Measurements from ENCODE around the gene DTNBP1.

DTNBP1 gene

DNA sequence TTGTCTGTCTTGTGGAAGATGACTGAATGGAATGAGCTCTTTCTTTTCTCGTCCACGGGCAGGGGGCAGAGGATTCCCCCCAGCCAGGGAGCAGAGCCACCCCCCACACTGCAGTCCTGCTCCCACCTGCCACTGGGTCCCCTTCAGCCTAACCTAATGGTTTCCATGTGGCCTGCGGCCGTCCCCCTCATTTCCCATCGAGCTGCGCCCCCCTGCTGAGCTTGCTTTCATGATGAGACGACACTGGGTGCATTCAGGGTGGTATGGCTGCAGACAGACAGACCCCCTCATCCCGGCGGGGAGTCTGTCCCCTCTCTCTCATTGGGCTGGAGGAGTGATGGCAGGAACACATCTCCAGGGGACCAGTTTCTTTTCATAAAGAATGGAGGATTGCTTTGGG lies 140.8 kb downstream of the DTNBP1 start:
- no peak overlapping the region for H3K4me3 ChIP-seq (ENCODE audit: low read depth, low read length)
- H3K36me3 ChIP-seq (ENCODE audit: control insufficient read depth, insufficient read depth, low read length), result peaks cover 36% of the 10 kb centered on the region
- H3K27me3 ChIP-seq (ENCODE audit: control insufficient read depth, insufficient read depth, low read length), result no peaks in the 10 kb centered on the region
- H3K4me1 ChIP-seq (ENCODE audit: control insufficient read depth, insufficient read depth, low read length), result no peaks in the 10 kb centered on the region
- no peaks in the 10 kb centered on the region for H3K9me3 ChIP-seq (ENCODE audit: control insufficient read depth, insufficient read depth, low read length)
- no peak overlapping the region for H3K9ac ChIP-seq (ENCODE audit: low read depth, low read length)

DNA sequence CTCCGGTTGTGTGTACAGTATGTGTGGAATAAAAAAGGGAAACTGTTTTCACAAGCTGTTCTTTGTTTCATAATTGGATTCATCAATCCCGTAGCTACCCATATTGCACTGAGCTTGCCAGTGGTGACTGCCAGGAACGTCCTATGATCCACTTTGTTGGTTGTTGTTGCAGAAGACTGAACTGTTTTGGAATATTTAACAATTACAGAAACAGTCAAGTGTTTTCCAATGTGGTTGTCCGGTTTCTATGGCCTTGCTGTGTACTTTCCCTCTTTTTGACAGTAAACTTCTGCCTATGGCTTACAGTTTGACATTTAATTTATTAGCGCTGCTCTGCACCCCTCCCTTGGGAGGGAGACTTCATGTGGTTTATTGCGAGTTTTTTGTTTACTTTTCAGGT lies 141.2 kb downstream of the DTNBP1 start:
- H3K4me1 ChIP-seq (ENCODE audit: control insufficient read depth, insufficient read depth, low read length), result no peaks in the 10 kb centered on the region
- no peaks in the 10 kb centered on the region for H3K9me3 ChIP-seq (ENCODE audit: control insufficient read depth, insufficient read depth, low read length)
- no peak overlapping the region for H3K4me3 ChIP-seq (ENCODE audit: low read depth, low read length)
- peaks cover 40% of the 10 kb centered on the region for H3K36me3 ChIP-seq (ENCODE audit: control insufficient read depth, insufficient read depth, low read length)
- H3K9ac ChIP-seq (ENCODE audit: low read depth, low read length), result no peak overlapping the region
- H3K27me3 ChIP-seq (ENCODE audit: control insufficient read depth, insufficient read depth, low read length), result no peaks in the 10 kb centered on the region

DNA sequence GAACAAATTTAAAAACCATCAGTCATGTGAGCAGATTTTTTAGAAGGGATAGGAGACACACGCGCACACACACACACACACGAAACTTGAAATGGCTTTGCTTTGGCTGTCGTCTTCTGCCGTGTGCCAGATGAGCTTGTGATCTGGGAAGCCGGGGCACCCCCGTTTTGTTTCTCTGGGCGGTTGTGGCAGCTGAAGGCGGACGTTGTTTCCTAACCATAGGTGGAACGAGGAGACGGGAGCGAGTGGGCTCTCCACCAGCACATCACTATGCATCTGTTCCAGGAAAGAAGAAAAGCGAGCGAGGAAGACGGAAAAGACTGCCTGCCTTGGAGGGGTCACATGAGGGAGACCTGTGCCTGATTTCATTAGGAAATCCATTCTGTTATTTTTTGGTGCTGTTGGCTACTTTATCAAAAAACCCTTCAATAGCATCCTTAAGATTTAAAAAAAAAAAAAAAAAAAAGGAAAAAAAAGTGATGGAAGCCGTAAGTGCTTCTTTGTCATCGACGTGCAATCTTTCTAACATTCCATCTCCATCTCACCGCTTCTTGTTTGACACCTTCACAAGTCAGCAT lies 142.1 kb downstream of the DTNBP1 start:
- peaks cover 47% of the 10 kb centered on the region for H3K36me3 ChIP-seq (ENCODE audit: control insufficient read depth, insufficient read depth, low read length)
- H3K9me3 ChIP-seq (ENCODE audit: control insufficient read depth, insufficient read depth, low read length), result no peaks in the 10 kb centered on the region

DNA sequence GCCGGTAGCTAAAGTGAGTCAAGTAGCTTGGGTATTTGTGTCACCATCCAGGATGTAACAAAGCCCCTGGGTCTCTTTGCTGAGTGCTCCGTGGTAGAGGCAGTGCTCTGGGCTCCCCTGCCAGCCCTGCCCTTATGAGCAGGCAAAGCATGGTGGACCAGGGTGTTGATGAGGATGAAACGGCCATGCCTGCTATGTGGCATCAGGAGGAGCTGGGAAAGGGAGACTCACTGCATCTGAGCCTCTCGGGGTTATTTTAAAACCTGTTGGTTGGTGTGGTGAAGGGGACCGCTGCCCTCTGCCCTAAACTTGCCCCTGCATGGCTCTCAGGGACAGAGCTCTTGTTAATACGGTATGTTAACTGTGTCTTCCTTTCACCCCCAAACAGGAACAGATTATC lies 143.1 kb downstream of the DTNBP1 start:
- H3K4me1 ChIP-seq (ENCODE audit: control insufficient read depth, insufficient read depth, low read length), result no peaks in the 10 kb centered on the region
- H3K36me3 ChIP-seq (ENCODE audit: control insufficient read depth, insufficient read depth, low read length), result peaks cover 55% of the 10 kb centered on the region
- H3K9ac ChIP-seq (ENCODE audit: low read depth, low read length), result no peak overlapping the region
- H3K4me3 ChIP-seq (ENCODE audit: low read depth, low read length), result no peak overlapping the region
- no peaks in the 10 kb centered on the region for H3K27me3 ChIP-seq (ENCODE audit: control insufficient read depth, insufficient read depth, low read length)
- H3K9me3 ChIP-seq (ENCODE audit: control insufficient read depth, insufficient read depth, low read length), result no peaks in the 10 kb centered on the region

More for the DNA sequence above, 142.1 kb downstream of the DTNBP1 start:
- H3K4me1 ChIP-seq (ENCODE audit: control insufficient read depth, insufficient read depth, low read length), result no peaks in the 10 kb centered on the region
- H3K9ac ChIP-seq (ENCODE audit: low read depth, low read length), result no peak overlapping the region
- no peak overlapping the region for H3K4me3 ChIP-seq (ENCODE audit: low read depth, low read length)
- no peaks in the 10 kb centered on the region for H3K27me3 ChIP-seq (ENCODE audit: control insufficient read depth, insufficient read depth, low read length)

DNA sequence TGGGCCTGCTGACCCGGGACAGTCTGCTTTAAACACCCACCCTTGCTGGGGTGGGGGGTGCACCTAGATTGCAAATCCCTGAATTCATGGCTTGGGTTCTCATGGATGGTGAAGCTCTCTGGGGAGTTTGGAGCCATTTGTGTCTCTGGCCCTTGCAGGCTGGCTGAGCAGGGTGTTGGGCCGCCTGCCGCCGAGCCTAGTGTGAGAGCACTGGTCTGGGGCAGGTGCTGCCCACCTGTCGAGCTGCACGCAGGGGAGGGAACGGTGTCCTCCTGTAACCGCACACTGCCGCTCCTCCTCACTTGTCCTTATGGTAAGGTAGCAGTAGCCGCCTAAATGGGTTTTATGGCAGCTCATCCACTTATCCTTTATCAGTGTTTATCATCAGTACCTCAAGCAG lies 143.9 kb downstream of the DTNBP1 start:
- no peaks in the 10 kb centered on the region for H3K4me1 ChIP-seq (ENCODE audit: control insufficient read depth, insufficient read depth, low read length)
- no peaks in the 10 kb centered on the region for H3K9me3 ChIP-seq (ENCODE audit: control insufficient read depth, insufficient read depth, low read length)
- H3K9ac ChIP-seq (ENCODE audit: low read depth, low read length), result no peak overlapping the region
- H3K27me3 ChIP-seq (ENCODE audit: control insufficient read depth, insufficient read depth, low read length), result no peaks in the 10 kb centered on the region
- H3K36me3 ChIP-seq (ENCODE audit: control insufficient read depth, insufficient read depth, low read length), result peaks cover 63% of the 10 kb centered on the region
- H3K4me3 ChIP-seq (ENCODE audit: low read depth, low read length), result no peak overlapping the region

DNA sequence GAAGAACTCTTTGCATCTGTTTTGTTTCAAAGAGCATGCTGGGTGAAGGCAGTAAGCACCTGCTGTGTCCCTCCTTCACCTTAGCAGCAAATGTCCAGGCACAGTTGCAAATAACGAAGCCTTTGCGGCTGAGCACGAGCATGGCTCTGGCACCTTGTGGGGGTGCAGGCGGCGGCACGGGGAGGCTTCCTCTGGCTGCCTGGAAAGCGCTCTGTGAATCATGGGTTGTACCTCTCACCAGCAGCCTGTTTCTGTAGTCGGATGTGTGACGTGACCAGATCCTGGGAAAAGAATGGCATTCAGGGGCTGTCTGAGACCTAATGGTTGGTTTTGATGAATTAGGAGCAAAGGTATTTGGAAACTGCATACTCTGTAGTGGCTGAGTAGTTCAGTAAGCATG lies 144.8 kb downstream of the DTNBP1 start:
- Histone ChIP-seq H3K4me3 (ENCODE audit: low read depth, low read length) (no peak overlapping the region), H3K4me1 (ENCODE audit: control insufficient read depth, insufficient read depth, low read length) (no peaks in the 10 kb centered on the region), H3K36me3 (ENCODE audit: control insufficient read depth, insufficient read depth, low read length) (peaks cover 71% of the 10 kb centered on the region), H3K9me3 (ENCODE audit: control insufficient read depth, insufficient read depth, low read length) (no peaks in the 10 kb centered on the region), H3K27me3 (ENCODE audit: control insufficient read depth, insufficient read depth, low read length) (no peaks in the 10 kb centered on the region), H3K9ac (ENCODE audit: low read depth, low read length) (no peak overlapping the region)

DNA sequence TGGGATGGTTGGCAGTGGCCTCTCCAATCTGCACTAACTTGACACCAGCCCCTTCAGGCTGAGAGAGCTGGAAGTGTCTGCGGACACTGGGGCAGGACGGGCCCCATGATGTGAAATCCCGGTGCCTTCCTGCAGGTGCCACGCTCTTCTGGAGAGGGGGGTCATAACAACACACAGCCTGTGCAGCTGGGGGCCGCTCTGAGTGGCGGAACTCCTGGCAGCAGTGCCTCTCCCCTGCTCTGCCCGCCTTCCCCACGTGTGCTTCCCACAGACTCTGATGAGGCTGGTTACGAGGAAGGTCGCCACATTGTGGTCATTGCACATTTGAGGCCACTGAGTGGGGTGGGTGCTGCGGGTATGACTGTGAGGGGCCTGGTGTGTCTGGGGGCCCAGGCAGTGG lies 145.2 kb downstream of the DTNBP1 start:
- no peaks in the 10 kb centered on the region for H3K4me1 ChIP-seq (ENCODE audit: control insufficient read depth, insufficient read depth, low read length)
- H3K4me3 ChIP-seq (ENCODE audit: low read depth, low read length), result no peak overlapping the region
- no peaks in the 10 kb centered on the region for H3K27me3 ChIP-seq (ENCODE audit: control insufficient read depth, insufficient read depth, low read length)
- no peaks in the 10 kb centered on the region for H3K9me3 ChIP-seq (ENCODE audit: control insufficient read depth, insufficient read depth, low read length)
- H3K36me3 ChIP-seq (ENCODE audit: control insufficient read depth, insufficient read depth, low read length), result peaks cover 76% of the 10 kb centered on the region
- H3K9ac ChIP-seq (ENCODE audit: low read depth, low read length), result no peak overlapping the region

DNA sequence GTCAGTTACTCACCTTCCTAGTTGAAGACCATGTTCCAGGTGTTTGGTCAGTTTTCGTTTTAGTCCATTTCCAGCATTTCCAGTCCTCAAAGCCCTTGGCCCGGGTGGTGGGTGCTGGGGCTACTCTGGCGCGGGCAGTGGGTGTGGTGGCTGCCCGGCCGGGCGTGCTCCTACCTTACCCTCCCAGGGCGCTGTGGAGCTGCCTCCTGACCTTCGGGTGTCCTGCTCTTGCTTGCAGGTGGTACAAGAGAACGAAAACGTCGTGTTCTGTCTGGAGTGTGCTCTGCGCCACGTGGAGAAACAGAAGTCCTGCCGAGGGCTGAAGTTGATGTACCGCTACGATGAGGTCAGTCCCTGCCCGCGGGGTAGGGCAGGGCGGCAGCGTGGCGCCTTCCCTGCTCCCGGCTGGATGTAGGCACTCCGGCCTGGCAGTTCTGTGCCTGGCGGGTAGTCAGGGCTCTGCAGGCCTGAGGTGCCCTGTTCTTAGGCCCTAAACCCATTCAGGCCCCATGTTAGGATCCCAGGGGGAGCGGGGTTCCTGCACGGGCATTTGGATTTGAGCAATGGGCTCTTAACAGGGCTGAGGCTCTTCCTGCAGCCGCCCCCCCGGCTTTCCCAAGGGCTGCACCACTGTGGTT lies 145.8 kb downstream of the DTNBP1 start:
- H3K36me3 ChIP-seq (ENCODE audit: control insufficient read depth, insufficient read depth, low read length), result peaks cover 80% of the 10 kb centered on the region
- H3K9ac ChIP-seq (ENCODE audit: low read depth, low read length), result no peak overlapping the region
- no peaks in the 10 kb centered on the region for H3K9me3 ChIP-seq (ENCODE audit: control insufficient read depth, insufficient read depth, low read length)
- no peak overlapping the region for H3K4me3 ChIP-seq (ENCODE audit: low read depth, low read length)
- no peaks in the 10 kb centered on the region for H3K4me1 ChIP-seq (ENCODE audit: control insufficient read depth, insufficient read depth, low read length)
- no peaks in the 10 kb centered on the region for H3K27me3 ChIP-seq (ENCODE audit: control insufficient read depth, insufficient read depth, low read length)

DNA sequence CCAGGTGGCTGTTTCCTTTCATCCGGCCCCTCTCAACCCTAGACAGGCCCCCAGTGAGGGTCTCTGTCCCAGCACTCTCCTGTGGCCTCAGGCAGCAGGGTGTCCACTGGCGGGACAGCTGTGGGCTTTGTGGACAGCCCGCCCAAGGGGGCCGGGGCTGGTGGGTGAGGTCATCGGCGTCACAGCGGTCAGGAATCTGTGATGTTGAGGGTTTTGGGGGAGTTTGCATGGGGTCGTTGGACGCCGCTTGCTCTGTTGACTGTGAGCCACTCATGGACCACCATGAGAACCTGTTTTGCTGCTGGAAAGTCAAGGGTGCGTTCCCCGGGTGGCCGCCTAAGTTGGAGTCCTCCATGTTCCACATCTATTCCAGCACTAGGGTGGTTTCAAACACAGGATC lies 146.4 kb downstream of the DTNBP1 start:
- H3K27me3 ChIP-seq (ENCODE audit: control insufficient read depth, insufficient read depth, low read length), result no peaks in the 10 kb centered on the region
- H3K9ac ChIP-seq (ENCODE audit: low read depth, low read length), result no peak overlapping the region
- no peaks in the 10 kb centered on the region for H3K4me1 ChIP-seq (ENCODE audit: control insufficient read depth, insufficient read depth, low read length)
- H3K4me3 ChIP-seq (ENCODE audit: low read depth, low read length), result no peak overlapping the region
- H3K36me3 ChIP-seq (ENCODE audit: control insufficient read depth, insufficient read depth, low read length), result peaks cover 84% of the 10 kb centered on the region
- no peaks in the 10 kb centered on the region for H3K9me3 ChIP-seq (ENCODE audit: control insufficient read depth, insufficient read depth, low read length)

DNA sequence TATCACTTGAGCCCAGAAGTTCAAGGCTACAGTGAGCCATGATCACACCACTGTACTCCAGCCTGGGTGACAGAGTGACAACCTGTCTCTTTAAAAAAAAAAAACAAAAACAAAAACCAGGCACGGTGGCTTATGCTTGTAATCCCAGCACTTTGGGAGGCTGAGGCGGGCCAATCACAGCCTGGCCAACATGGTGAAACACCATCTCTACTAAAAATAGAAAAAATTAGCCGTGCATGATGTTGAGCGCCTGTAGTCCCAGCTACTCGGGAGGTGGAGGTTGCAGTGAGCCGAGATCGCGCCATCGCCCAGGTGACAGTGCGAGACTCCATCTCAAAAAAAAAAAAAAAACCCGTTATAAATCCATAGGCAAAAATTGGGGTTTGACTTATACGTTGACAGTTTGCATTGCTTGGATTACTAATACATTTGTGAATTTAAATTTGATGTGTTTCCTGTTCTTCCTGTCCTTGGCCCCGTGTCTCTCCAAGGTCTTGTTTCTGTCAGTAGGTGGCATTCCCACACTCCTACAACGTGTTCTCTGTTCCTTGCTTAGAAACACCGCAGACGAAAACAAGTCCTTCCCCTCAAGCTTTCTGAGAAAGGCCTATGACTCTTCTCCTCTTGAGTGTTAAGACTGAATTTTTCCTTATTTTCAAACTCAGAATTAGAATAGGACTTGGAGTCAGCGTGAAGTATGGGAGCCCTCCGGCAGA lies 147.0 kb downstream of the DTNBP1 start:
- peaks cover 90% of the 10 kb centered on the region for H3K36me3 ChIP-seq (ENCODE audit: control insufficient read depth, insufficient read depth, low read length)
- H3K4me3 ChIP-seq (ENCODE audit: low read depth, low read length), result no peak overlapping the region
- no peaks in the 10 kb centered on the region for H3K4me1 ChIP-seq (ENCODE audit: control insufficient read depth, insufficient read depth, low read length)
- no peaks in the 10 kb centered on the region for H3K9me3 ChIP-seq (ENCODE audit: control insufficient read depth, insufficient read depth, low read length)
- no peaks in the 10 kb centered on the region for H3K27me3 ChIP-seq (ENCODE audit: control insufficient read depth, insufficient read depth, low read length)
- H3K9ac ChIP-seq (ENCODE audit: low read depth, low read length), result no peak overlapping the region

DNA sequence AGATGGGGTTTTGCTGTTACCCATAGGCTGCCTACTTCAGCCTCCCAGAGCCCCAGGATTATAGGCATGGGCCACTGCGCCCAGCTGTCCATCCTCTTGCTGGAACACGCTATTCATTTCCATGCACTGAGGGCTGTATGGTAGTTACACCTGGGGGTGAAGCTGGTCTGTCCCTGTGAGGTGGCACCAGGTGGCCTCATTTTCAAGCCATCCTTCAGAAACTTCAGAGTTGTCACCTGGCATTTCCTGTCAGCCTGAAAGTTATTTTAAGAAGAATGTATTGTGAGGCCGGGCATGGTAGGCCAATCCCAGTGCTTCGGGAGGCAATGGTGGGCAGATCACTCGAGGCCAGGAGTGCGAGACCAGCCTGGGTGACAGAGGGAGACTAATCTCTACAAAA lies 147.6 kb downstream of the DTNBP1 start:
- Histone ChIP-seq H3K9ac (ENCODE audit: low read depth, low read length) (no peak overlapping the region), H3K9me3 (ENCODE audit: control insufficient read depth, insufficient read depth, low read length) (no peaks in the 10 kb centered on the region), H3K36me3 (ENCODE audit: control insufficient read depth, insufficient read depth, low read length) (peaks cover 91% of the 10 kb centered on the region), H3K27me3 (ENCODE audit: control insufficient read depth, insufficient read depth, low read length) (no peaks in the 10 kb centered on the region), H3K4me3 (ENCODE audit: low read depth, low read length) (no peak overlapping the region), H3K4me1 (ENCODE audit: control insufficient read depth, insufficient read depth, low read length) (no peaks in the 10 kb centered on the region)
